Ascending aorta (tissue), 2 donors: ENCODE results near the gene NEIL3. TPM values are rescaled to one million over a fixed set of nuclear protein-coding genes. Genes with fewer than 3 reads are reported as not detected.

Experiments
- DNase-seq, 2 donors: peaks; one replicate each; pipeline ENCODE4 v3.0.0-alpha.2; 2019; ENCODE audit warnings: low spot score in 2 of 2
- H3K27ac ChIP-seq, 2 donors: fragments of 200-600 bp; sonication (generic); one replicate each; pipeline ENCODE4 v1.5.1; 2016 to 2017; ENCODE audit warnings: mild to moderate bottlenecking in 1 of 2
- H3K27me3 ChIP-seq: fragments of 200-600 bp; sonication (generic); one replicate; pipeline ENCODE4 v1.5.1; 2017
- H3K36me3 ChIP-seq, 2 donors: fragments of 200-600 bp; sonication (generic); one replicate each; pipeline ENCODE4 v1.5.1; 2016
- H3K4me1 ChIP-seq, 2 donors: fragments of 200-600 bp; sonication (generic); one replicate each; pipeline ENCODE4 v1.5.1; 2016 to 2017; ENCODE audit warnings: mild to moderate bottlenecking in 1 of 2
- H3K4me3 ChIP-seq, 2 donors: fragments of 200-600 bp; sonication (generic); one replicate each; pipeline ENCODE4 v1.5.1; 2016 to 2017; ENCODE audit warnings: mild to moderate bottlenecking in 1 of 2
- H3K9me3 ChIP-seq, 2 donors: fragments of 200-600 bp; sonication (generic); one replicate each; pipeline ENCODE4 v1.5.1; 2016
- intact Hi-C: fragments of 100-400 bp; cut with DNase I; formaldehyde crosslinking; loops from one replicate; pipeline ENCODE4 v1.15.1; 2023
- total RNA-seq: library from RNA; depleted of rRNA; stranded (reverse); fragments of >200 nt; gene quantifications from one replicate; pipeline ENCODE4 v1.1.0, GENCODE V29; 2016
- TF ChIP-seq, protein P1 (sequence below), 3 experiments: fragments of 200-600 bp in 2 of 3; fragments of 450-650 bp in 1 of 3; sonication (generic) in 2 of 3; IDR thresholded peaks; one replicate each; pipeline ENCODE4 v1.5.1; 2016 to 2019; ENCODE audit warnings: antibody characterized with exemption in 3 of 3, mild to moderate bottlenecking in 1 of 3, moderate library complexity in 1 of 3

The NEIL3 gene
- total RNA-seq, 1 donor from 2014 or later, result not detected

DNA sequence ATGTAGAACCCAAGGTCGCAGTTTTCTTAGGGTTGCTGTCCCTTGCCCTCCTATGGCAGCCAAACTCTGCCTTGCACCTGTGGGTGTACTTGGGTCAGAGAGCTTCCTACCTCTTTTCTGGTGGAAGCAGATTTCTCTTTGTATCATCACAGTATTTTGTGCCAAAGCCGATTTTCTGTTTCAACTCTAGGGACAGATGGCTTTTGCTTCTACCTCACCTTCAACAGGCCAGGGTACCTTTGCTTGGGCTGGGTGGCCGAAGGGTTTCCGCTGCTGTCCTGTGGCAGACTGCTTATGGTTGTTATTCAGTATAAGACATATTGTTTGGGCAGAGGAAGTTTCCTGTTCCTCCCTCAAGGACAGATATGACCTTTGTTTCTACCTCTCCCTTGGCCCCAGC, 22.4 kb downstream of the NEIL3 start:
- no peaks in the 10 kb centered on the region for H3K4me1 ChIP-seq
- TF ChIP-seq, protein P1, sequence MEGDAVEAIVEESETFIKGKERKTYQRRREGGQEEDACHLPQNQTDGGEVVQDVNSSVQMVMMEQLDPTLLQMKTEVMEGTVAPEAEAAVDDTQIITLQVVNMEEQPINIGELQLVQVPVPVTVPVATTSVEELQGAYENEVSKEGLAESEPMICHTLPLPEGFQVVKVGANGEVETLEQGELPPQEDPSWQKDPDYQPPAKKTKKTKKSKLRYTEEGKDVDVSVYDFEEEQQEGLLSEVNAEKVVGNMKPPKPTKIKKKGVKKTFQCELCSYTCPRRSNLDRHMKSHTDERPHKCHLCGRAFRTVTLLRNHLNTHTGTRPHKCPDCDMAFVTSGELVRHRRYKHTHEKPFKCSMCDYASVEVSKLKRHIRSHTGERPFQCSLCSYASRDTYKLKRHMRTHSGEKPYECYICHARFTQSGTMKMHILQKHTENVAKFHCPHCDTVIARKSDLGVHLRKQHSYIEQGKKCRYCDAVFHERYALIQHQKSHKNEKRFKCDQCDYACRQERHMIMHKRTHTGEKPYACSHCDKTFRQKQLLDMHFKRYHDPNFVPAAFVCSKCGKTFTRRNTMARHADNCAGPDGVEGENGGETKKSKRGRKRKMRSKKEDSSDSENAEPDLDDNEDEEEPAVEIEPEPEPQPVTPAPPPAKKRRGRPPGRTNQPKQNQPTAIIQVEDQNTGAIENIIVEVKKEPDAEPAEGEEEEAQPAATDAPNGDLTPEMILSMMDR (IDR thresholded peaks at IDR 0.05), result no peak
- intact Hi-C loops, result no loop called here
- no peak for DNase-seq
- peaks cover 0 to 18% of the 10 kb centered on the region in 2 donors for H3K9me3 ChIP-seq
- no peaks in the 10 kb centered on the region for H3K27me3 ChIP-seq
- H3K36me3 ChIP-seq, result no peaks in the 10 kb centered on the region
- no peak overlapping the region for H3K4me3 ChIP-seq
- no peak overlapping the region for H3K27ac ChIP-seq

DNA sequence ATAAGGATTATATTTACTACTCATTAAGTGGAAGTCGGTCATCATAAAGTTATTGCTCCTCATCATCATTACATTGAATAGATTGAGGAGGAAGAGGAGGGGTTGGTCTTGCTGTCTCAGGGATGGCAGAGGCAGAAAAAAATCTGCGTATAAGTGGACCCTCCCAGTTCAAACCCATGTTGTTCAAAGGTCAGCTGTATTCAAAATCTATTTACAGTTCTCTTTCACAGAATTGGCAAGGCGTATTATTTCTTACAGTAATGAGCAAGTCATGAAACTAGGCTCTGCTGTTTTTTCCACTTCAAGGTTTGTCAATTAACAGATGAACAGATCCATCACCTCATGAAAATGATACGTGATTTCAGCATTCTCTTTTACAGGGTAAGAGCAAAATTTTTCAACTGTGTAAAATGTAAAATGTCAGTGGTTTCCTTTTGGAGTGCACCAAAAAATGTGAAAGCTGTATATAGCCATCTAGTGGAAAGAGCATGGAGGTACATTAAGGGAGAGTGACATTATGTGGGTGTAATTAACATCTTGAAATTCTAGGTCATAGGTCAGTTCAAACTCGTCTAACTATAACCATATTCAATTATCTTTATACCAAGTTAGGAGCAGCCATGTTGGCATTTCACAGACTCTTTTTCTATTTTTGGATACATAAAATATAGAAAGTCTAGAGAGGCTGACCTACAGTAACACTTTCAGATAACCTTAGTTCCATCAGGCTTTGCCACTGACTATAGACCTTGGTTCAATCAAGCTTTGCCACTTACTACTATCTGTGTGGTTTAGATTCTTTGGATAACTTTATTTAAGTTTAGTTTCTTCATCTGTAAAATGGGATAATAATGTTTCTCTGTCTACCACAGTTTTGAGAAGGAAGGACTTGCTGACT, 30.1 kb downstream of the NEIL3 start:
- no peaks in the 10 kb centered on the region for H3K4me1 ChIP-seq

DNA sequence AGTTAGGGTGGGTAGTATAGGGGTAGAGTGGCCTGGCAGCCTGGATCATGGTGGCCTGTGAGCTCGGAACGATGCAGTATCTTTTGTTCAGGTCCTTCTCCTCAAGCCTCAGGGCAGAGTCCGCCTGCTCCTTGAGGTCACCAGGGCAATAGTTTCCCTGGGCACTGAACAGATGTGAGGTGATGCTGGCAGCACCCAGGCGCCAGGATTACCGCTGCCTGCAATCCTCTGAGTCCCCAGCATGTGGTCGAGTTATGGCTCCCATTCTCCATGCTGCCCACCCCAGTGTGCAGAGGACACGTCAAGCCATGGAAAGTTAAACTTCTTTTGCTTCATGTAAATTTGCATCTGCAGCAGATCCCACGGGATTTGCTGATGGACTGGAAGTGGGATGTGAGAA, 38.7 kb downstream of the NEIL3 start:
- no peaks in the 10 kb centered on the region for H3K4me1 ChIP-seq
- H3K9me3 ChIP-seq, result no peaks in the 10 kb centered on the region
- intact Hi-C loops, result no loop called here
- no peak for DNase-seq
- H3K4me3 ChIP-seq, result no peak overlapping the region
- H3K27me3 ChIP-seq, result no peaks in the 10 kb centered on the region
- H3K27ac ChIP-seq, result no peak overlapping the region
- TF ChIP-seq, protein P1 (IDR thresholded peaks at IDR 0.05), result no peak
- no peaks in the 10 kb centered on the region for H3K36me3 ChIP-seq

More for the DNA sequence above, 30.1 kb downstream of the NEIL3 start:
- H3K27ac ChIP-seq, result no peak overlapping the region
- TF ChIP-seq, protein P1 (IDR thresholded peaks at IDR 0.05), result peak; percentile 37 to 73 (median 69)
- no peaks in the 10 kb centered on the region for H3K9me3 ChIP-seq
- intact Hi-C loops, result loop anchor here (1.0 kb wide), 1 partner anchor 89 kb away; no protein-coding TSS in a partner anchor
- H3K36me3 ChIP-seq, result no peaks in the 10 kb centered on the region
- no peak overlapping the region for H3K4me3 ChIP-seq
- no peaks in the 10 kb centered on the region for H3K27me3 ChIP-seq
- DNase-seq, result no peak

DNA sequence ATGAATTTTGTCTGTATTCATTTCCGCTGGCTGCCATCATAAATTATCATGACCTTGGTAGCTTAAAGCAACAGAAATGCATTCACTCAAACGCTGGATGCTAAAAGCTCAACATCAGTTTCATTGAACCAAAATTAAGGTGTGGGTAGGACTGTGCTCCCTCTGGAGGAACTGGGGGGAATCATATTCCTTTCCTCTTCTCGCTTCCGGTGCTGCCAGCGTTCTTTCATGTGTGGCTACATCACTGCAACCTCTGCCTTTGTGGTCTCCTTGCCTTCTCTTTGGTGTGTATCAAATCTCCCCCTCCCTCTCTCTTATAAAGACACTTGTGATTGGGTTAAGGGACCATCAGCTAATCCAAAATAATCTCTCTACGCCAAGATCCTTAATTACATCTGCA, 39.5 kb downstream of the NEIL3 start:
- intact Hi-C loops, result no loop called here
- no peak overlapping the region for H3K27ac ChIP-seq
- no peaks in the 10 kb centered on the region for H3K27me3 ChIP-seq
- no peaks in the 10 kb centered on the region for H3K4me1 ChIP-seq
- H3K4me3 ChIP-seq, result no peak overlapping the region
- H3K36me3 ChIP-seq, result no peaks in the 10 kb centered on the region
- TF ChIP-seq, protein P1 (IDR thresholded peaks at IDR 0.05), result no peak
- no peak for DNase-seq
- no peaks in the 10 kb centered on the region for H3K9me3 ChIP-seq

DNA sequence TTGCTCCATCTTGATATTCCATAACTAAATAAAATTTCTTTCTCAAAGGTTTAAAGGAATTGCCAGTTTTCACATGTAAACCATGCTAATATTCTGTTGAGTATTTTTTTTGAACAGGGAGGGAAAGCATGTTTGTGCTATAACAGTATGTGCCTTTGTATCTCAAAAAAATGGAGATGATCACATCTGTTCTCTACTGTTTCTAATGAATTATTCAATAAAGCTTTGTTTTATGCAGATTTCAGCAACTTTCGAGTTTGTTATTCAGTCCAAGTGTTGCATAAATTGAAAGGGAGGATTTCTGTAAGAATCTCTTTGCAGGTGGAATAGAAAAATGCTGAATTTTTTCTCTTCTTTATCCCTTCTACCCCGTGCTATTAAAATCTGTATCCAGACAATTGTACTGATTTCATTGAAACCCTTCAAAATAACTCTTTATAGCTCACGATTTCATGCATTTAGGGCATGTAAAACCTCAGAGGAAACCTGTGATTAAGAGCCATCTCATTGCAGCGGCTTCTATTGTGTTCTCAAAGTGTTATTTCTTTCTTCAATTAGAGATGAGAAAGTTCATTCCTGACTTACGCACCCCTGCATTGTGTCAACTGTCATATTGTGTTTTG, 42.1 kb downstream of the NEIL3 start:
- H3K4me3 ChIP-seq, result no peak overlapping the region
- no peaks in the 10 kb centered on the region for H3K9me3 ChIP-seq
- no peaks in the 10 kb centered on the region for H3K4me1 ChIP-seq
- H3K36me3 ChIP-seq, result no peaks in the 10 kb centered on the region
- intact Hi-C loops, result no loop called here
- no peak overlapping the region for H3K27ac ChIP-seq
- H3K27me3 ChIP-seq, result no peaks in the 10 kb centered on the region
- TF ChIP-seq, protein P1 (IDR thresholded peaks at IDR 0.05), result no peak
- DNase-seq, result no peak
